Measurements from ENCODE around the gene NKD2.

- TF ChIP-seq POLR2A (IDR thresholded peaks at IDR 0.05) (no peak), POLR2AphosphoS5 (IDR thresholded peaks at IDR 0.05) (no peak)
Measured at GRCh38 chr5:1029282-1029944, 20.8 kb downstream of the NKD2 start.
